ENCODE measurements around the gene SAP30L.

SAP30L gene

GRCh38 chr5:154445422-154446194, at the start of gene SAP30L:
TSS of gene SAP30L (plus strand) at chr5:154445997. CDS start at chr5:154446605, 608 bp downstream.
- DNase-seq = peak; percentile 93 to 96

- no peak for DNase-seq
These were observed 49.7 kb upstream of the SAP30L start for GRCh38 chr5:154396128-154396527.

DNA sequence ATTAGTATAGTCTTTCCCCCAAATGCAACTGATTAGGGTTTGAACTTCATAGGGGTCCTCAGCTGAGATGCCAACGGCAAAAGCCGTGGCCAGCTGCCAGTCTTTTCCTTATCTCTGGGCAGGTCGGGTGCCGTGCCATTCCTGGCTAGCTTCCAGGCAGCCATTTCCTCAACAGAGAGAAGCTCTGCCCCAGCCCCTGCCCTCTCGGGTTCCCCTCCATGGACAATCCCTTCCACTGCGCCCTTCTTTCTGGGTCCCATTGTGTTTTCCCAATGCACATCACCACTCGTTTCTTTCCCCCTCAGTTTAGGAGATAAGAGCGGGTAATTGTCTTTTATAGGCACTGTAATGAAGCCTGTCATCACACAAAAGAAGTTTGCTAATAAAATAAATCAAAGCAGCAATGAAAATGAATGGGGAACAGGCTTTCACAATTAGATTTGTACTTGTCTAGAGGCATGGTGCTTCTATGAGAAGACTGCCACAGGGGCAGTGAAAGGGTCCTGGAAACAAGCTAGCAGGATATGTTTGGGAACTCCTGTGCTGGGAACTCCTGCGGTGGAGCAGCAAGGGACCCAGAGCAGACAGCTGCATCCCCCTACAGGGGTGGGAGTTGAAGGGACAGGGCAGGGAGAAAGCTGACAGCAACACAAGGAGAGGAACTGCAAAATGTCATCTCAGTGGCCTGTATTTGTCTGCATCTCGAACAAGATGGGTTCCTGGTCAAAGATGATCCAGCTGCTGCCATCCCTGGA, 48.0 kb upstream of the SAP30L start:
- DNase-seq = no peak

DNA sequence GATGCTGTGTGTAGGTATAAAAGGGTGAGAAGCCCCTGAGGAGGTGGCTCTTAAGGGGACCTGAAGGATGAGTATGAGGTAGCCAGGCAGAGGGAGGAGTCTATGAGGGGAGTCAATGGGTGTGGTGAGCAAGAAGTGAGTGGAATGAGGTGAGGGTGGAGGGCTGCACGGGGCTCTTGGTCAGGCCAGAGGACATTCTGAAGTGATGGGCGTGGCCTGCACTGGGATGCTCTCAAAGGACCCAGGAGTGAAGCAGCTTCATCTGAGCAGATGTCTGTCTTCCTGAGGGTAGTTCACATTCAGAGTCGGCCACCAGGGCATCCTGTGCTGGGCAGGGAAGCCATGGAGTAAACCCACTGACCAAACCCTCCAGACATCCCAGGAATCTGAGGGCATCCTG, 45.1 kb upstream of the SAP30L start:
- DNase-seq = no peak

GRCh38 chr5:154401355-154401754, 44.4 kb upstream of the SAP30L start:
- DNase-seq = no peak

- no peak for DNase-seq
These were observed 43.9 kb upstream of the SAP30L start for GRCh38 chr5:154401931-154402330.

GRCh38 chr5:154402611-154403010, 43.2 kb upstream of the SAP30L start:
- no peak for DNase-seq

GRCh38 chr5:154403234-154403633, 42.6 kb upstream of the SAP30L start:
- no peak for DNase-seq

DNA sequence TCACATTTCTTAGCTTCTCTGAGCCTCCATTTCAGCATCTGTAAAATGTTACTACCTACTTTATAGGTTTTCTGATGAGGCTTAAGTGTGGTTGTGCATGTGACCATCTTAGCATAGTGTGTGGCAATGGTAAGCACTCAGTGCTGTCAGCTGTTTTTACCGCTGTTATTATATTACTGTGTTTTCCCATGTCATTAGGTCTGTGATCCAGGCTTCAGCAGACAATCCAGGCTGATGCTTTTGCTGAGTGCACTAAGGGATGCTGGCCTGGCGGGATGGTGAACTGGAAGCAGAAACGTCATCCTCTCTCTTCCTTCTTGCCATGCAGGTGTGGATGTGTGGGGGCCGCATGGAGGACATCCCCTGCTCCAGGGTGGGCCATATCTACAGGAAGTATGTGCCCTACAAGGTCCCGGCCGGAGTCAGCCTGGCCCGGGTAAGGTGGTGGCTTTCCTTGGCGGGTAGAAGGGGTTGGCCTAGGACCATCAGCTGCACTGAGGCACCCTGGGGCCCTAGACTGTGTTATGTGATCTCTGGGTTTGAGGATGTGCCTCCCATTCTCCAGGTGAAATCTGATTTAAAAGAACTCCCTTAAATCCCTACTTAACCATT, 41.9 kb upstream of the SAP30L start:
- DNase-seq = no peak

DNA sequence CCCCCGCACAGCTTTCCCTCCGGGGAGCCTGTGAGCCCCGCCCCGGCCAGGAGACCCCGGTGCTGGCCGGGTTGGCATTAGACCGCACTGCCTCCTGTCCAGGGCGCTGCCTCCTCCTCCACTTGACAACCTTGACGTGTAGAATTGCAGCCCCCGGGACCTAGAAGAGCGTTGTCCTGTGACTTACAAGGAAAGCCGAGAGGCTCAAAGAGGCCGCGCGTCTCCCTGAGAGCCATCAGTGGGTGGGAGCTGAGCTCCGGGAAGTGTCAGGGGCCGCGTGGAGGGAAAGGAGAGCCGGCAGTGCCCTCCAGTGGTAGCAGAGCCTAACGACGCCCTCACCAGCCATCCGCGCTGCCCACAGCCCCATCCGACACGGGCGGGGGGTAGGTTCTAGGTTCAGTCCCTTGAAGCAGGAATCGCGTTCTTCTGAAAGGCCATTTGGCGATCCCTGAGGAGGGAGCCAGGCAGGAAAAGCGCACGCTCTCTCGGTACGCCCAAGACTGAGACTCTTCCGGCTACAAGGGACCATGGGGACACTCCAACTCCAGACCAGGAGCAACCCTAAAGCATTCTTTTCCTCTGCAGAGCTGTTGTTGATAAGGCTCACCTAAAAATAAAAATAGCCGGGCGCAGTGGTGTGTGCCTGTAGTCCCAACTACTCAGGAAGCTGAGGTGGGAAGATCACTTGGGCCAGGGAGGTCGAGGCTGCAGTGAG, 40.6 kb upstream of the SAP30L start:
- peak; percentile 64 to 68 for DNase-seq

GRCh38 chr5:154406231-154406630, 39.6 kb upstream of the SAP30L start:
- no peak for DNase-seq

GRCh38 chr5:154406826-154407225, 39.0 kb upstream of the SAP30L start:
- no peak for DNase-seq

- DNase-seq = no peak
These were observed 37.0 kb upstream of the SAP30L start for GRCh38 chr5:154408811-154409210.

- DNase-seq = no peak
These were observed 36.5 kb upstream of the SAP30L start for GRCh38 chr5:154409230-154409840.

DNA sequence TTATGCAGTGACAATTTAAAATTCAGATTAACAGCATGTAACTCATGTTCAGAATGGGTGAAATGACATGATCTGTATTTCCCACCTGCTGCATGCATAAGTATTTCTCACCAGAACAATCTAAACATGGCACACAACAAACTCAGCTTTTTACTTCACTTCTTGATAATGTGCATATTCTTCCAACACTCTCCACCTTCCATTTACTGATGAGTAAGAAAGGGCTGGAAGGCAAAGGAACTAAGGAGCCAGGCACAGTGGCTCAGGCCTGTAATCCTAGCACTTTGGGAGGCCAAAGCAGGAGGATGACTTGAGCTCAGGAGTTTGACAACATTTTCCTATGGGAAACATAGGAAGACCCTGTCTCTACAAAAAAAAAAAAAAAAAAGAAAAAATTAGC, 35.8 kb upstream of the SAP30L start:
- DNase-seq = no peak

DNA sequence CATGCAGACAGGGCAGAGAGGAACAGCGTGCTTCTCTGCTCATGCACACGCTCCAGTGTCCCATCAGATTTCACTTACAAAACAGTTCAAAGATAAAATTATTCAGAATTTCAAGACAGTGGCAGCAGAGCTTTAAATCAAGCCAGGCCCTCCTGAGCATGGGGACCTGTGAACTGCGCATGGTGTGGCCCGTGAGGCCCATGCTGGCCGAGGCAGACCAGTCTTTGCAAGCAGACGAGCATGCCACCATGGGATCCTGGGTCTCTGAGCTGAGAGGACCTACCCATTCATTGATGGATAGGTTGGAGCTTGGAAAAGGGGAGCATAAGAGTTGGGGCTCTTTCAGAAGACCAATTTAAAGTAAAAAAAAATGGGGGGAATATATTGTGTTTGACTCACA, 35.0 kb upstream of the SAP30L start:
- no peak for DNase-seq

- no peak for DNase-seq
These were observed 34.5 kb upstream of the SAP30L start for GRCh38 chr5:154411338-154411737.

DNA sequence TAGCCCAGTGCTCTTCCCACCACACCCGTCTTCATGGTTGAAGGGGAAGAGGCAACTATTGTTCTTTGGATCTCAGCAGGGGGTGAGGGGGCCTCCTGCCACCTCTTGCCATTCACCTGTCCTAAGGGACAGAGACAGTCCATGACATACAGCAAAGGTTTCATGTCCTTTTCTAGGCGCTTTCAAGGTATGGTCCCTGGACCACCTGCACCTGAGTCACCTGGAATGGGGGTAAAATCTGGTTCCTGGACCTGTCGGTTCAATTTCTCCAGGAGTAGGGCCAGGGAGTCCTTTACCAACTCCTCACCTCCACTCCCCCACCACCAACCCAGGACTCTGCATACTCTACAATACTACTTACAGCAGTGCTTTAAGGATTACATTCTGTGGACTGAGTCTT, 33.5 kb upstream of the SAP30L start:
- no peak for DNase-seq

DNA sequence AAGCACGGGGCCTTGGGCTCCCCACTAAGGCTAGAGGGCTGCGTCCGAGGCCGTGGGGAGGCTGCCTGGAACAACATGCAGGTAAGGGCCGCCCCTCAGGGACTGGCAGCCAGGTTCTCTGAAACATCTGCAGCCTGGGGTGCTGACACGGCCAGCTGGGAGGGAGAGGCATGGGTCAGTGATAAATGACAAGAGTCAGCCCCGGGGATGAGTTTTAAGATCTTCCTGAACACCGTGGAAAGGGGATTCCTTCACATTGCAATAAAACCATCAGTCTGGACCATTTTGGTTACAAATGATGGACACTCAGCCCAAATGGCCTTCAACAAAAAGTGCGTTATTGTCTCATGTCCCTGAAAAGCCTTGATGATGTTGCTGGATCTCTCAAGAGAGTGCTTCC, 32.9 kb upstream of the SAP30L start:
- DNase-seq = no peak

- no peak for DNase-seq
These were observed 30.7 kb upstream of the SAP30L start for GRCh38 chr5:154415114-154415513.

DNA sequence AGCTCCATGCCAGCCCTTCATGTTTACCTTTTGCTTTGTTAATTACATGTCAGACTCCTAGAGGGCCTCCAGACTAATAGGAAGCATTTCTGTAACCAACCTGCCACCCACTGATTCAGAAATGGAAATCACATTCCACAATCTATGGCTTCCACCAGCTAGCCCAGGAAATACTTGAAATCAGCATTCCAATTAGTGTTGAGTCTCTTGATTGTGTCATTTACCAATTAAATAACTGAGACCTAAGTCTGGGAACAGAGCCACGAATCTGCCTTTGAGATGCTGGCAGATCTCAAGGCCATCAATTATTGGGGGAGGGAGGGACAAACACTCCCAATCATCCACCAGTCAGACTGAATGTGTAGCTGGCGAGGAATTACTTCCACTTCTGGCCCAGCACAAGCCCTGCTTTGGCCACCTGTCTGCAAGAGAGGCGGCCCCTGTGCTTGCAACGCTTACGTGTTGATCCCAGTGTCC, 27.4 kb upstream of the SAP30L start:
- no peak for DNase-seq

GRCh38 chr5:154419236-154419635, 26.6 kb upstream of the SAP30L start:
- no peak for DNase-seq

DNA sequence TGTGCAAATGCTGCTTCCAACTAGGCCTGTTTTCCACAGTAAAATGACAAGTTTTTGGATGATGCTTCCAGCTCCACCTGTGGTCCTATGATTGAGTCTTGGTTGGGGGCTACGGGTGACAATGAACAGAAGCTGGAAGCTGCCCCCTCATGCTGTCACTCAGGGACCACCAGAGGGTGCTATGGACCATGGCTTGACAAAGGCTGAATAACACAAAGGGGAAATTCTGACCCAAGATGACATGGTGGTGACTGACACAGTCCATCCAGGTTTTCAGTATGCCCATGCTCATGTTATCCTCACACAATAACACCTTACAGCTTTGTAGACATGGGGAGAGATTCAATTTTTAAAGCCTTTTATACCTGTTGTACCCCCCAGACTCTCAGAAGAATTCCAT, 23.9 kb upstream of the SAP30L start:
- DNase-seq = peak in 1 of 2 donors; percentile 21
